Endodermal cell (in vitro differentiated cells): ENCODE results near the gene CHD6. TPM values are rescaled to one million over a fixed set of nuclear protein-coding genes. Genes with fewer than 3 reads are reported as not detected.

Source experiments
- DNase-seq: peaks from one replicate; pipeline ENCODE4 v3.0.0-alpha.2; 2017
- H3K27ac ChIP-seq: 2 replicates; pipeline ENCODE4 v1.5.1; 2013; ENCODE audit warnings: mild to moderate bottlenecking, low read depth, low read length, moderate library complexity
- H3K27me3 ChIP-seq: 2 replicates; pipeline ENCODE4 v1.6.1; 2013; ENCODE audit warnings: mild to moderate bottlenecking, low read length, moderate library complexity; ENCODE audit not compliant: insufficient read depth, control insufficient read depth, poor library complexity, severe bottlenecking
- H3K36me3 ChIP-seq: 2 replicates; pipeline ENCODE4 v1.7.0; 2013; ENCODE audit warnings: mild to moderate bottlenecking, low read length, moderate library complexity; ENCODE audit not compliant: control insufficient read depth, insufficient read depth
- H3K4me1 ChIP-seq: one replicate; pipeline ENCODE4 v1.7.0; 2013; ENCODE audit warnings: low read length; ENCODE audit not compliant: control insufficient read depth, insufficient read depth
- H3K4me3 ChIP-seq: 2 replicates; pipeline ENCODE4 v1.5.1; 2013; ENCODE audit warnings: mild to moderate bottlenecking, low read length, moderate library complexity
- H3K9ac ChIP-seq: 2 replicates; pipeline ENCODE4 v1.6.1; 2013; ENCODE audit warnings: mild to moderate bottlenecking, low read length, moderate library complexity; ENCODE audit not compliant: poor library complexity, severe bottlenecking; ENCODE audit errors: extremely low read depth
- H3K9me3 ChIP-seq: 2 replicates; pipeline ENCODE4 v1.6.1; 2013; ENCODE audit warnings: mild to moderate bottlenecking, low read length, moderate library complexity; ENCODE audit not compliant: control insufficient read depth
- H3K27ac Mint-ChIP-seq: 2 replicates; pipeline ENCODE4 v1.8.0; 2020; ENCODE audit warnings: mixed read lengths
- H3K27me3 Mint-ChIP-seq: 2 replicates; pipeline ENCODE4 v1.8.0; 2021; ENCODE audit warnings: mild to moderate bottlenecking, mixed read lengths; ENCODE audit not compliant: insufficient read depth
- H3K36me3 Mint-ChIP-seq: 2 replicates; pipeline ENCODE4 v1.8.0; 2020; ENCODE audit warnings: low read depth, mixed read lengths
- H3K4me1 Mint-ChIP-seq: 2 replicates; pipeline ENCODE4 v1.8.0; 2020; ENCODE audit warnings: mixed read lengths
- H3K4me3 Mint-ChIP-seq: 2 replicates; pipeline ENCODE4 v1.8.0; 2020; ENCODE audit warnings: mild to moderate bottlenecking, moderate library complexity, mixed read lengths
- H3K9me3 Mint-ChIP-seq: 2 replicates; pipeline ENCODE4 v1.8.0; 2020; ENCODE audit warnings: mild to moderate bottlenecking, mixed read lengths
- CTCF ChIP-seq: fragments of 200-600 bp; sonication (generic); conservative IDR thresholded peaks from 2 replicates; pipeline ENCODE4 v1.5.0; 2021; ENCODE audit warnings: antibody characterized with exemption, mild to moderate bottlenecking
- WGBS, 2 experiments: methylation state at CpG; one replicate each; pipeline versions ENCODE4 v1.1.5 to v1.1.7; 2013; ENCODE audit warnings: missing lambda C conversion rate in 2 of 2, mixed read lengths in 1 of 2; ENCODE audit not compliant: insufficient coverage in 1 of 2, insufficient read length in 1 of 2; 5-methylcytosine and 5-hydroxymethylcytosine counted together
- total RNA-seq, 2 donors: library from RNA; stranded (reverse); fragmentation: NEBNext Ultra II Directional in 1 of 2; extraction: Animal tissue kit (Norgen Biotek cat#: 25700) in 1 of 2; gene quantifications; 2 replicates in 1 of 2; 3 replicates in 1 of 2; pipeline ENCODE4 v1.2.1, GENCODE V29; 2021

CHD6 gene
- total RNA-seq, 2 donors from 2014 or later, result 82.5 to 107 TPM

DNA sequence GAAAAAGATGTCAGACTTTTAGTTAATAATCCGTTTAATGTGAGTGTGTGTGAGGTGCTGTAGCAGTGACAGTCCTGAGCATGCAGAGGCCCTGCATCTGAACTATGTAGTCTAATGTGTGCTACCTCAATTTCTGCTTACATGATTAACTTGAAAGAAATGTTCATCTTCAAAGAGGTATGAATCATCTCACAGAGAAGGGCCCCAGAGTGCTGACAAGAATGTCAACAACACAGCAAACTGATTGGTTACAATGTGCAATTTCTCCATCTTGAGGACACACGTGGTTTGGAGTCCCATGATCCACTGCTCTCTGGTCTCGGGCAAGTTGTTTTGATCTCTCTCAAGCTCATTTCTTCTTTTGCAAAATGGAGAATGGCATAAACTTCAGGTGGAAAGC is 189.9 kb downstream of the CHD6 start:
- TF ChIP-seq CTCF, result no peak
- H3K36me3 ChIP-seq, result peaks cover 75% of the 10 kb centered on the region
- 93% methylated on average over 3 of the region's 3 CpGs for WGBS, 2 experiments
- peaks cover 2% of the 10 kb centered on the region for H3K4me1 Mint-ChIP-seq
- no peak overlapping the region for H3K4me3 ChIP-seq
- no peak for DNase-seq
- peaks cover 60% of the 10 kb centered on the region for H3K36me3 Mint-ChIP-seq
- H3K27me3 Mint-ChIP-seq, result no peaks in the 10 kb centered on the region
- H3K4me1 ChIP-seq, result no peaks in the 10 kb centered on the region
- H3K9me3 Mint-ChIP-seq, result no peaks in the 10 kb centered on the region
- H3K27me3 ChIP-seq, result no peaks in the 10 kb centered on the region
- no peak overlapping the region for H3K27ac ChIP-seq
- H3K27ac Mint-ChIP-seq, result no peak overlapping the region
- no peak overlapping the region for H3K9ac ChIP-seq
- no peak overlapping the region for H3K4me3 Mint-ChIP-seq
- H3K9me3 ChIP-seq, result no peaks in the 10 kb centered on the region

DNA sequence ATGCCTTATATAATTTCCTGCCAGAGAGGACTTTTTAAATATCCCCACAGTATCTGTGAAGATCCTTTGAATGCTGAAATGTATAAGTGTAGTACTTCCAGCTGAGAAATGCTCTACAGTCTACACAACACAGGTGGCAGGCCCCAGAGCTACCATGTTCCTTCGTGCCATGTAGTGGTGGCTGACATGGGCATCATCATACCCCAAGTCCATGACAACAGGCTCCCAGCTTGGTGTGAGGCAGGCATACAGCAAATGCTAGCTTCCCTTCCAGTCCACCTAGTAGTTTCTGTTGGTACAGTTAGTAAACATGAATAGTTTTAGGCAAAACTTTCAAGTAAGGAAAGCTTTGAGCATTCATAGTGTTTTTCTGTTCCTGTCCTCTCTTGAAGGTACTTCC is 190.3 kb downstream of the CHD6 start:
- no peaks in the 10 kb centered on the region for H3K9me3 Mint-ChIP-seq
- no peak for TF ChIP-seq CTCF
- H3K4me1 ChIP-seq, result no peaks in the 10 kb centered on the region
- peaks cover 79% of the 10 kb centered on the region for H3K36me3 ChIP-seq
- H3K4me3 Mint-ChIP-seq, result no peak overlapping the region
- 73% methylated on average over 1 of the region's 1 CpG; no CpG with 5 or more reads in 1 of the 2 experiments for WGBS, 2 experiments
- no peaks in the 10 kb centered on the region for H3K27me3 Mint-ChIP-seq
- no peaks in the 10 kb centered on the region for H3K9me3 ChIP-seq
- peaks cover 2% of the 10 kb centered on the region for H3K4me1 Mint-ChIP-seq
- DNase-seq, result no peak
- peaks cover 62% of the 10 kb centered on the region for H3K36me3 Mint-ChIP-seq
- no peak overlapping the region for H3K4me3 ChIP-seq
- H3K27ac Mint-ChIP-seq, result no peak overlapping the region
- H3K9ac ChIP-seq, result no peak overlapping the region
- no peak overlapping the region for H3K27ac ChIP-seq
- H3K27me3 ChIP-seq, result no peaks in the 10 kb centered on the region

DNA sequence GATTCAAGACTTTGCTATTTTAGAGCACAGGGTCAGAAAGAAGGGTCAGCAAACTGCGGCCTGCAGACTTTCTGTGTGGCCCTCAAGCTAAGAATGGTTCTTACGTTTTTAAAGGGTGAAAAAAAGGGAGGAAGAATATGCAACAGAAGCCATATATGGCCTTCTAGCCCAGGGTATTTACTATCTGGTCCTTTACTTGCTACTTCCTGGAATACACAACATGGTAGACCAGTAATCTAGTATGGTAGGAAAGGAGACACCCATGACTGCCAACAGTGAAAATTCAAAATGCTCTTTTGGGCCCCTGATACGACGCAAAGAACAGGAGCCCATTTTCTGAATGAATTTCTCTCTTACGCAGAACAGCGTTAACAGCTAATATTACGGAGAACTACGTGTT is 191.2 kb downstream of the CHD6 start:
- Histone ChIP-seq H3K36me3 (peaks cover 84% of the 10 kb centered on the region), H3K9ac (no peak overlapping the region), H3K9me3 (no peaks in the 10 kb centered on the region), H3K4me3 (no peak overlapping the region), H3K4me1 (no peaks in the 10 kb centered on the region), H3K27me3 (no peaks in the 10 kb centered on the region), H3K27ac (no peak overlapping the region)
- H3K9me3 Mint-ChIP-seq, result no peaks in the 10 kb centered on the region
- peaks cover 70% of the 10 kb centered on the region for H3K36me3 Mint-ChIP-seq
- peak overlapping the region; percentile 29 for H3K27ac Mint-ChIP-seq
- peaks cover 2% of the 10 kb centered on the region for H3K4me1 Mint-ChIP-seq
- no peak for DNase-seq
- H3K27me3 Mint-ChIP-seq, result no peaks in the 10 kb centered on the region
- 94 to 96% methylated on average over 8 of the region's 8 CpGs for WGBS, 2 experiments
- no peak for TF ChIP-seq CTCF
- H3K4me3 Mint-ChIP-seq, result no peak overlapping the region
